K562 (cell line): ENCODE results near the gene TTC33. TPM values are rescaled to one million over a fixed set of nuclear protein-coding genes. Genes with fewer than 3 reads are reported as not detected.

Source experiments
- ATAC-seq: fragments of 200-7000 bp; cut with Tn5 transposase; 3 replicates; pipeline ENCODE4 v1.9.1; 2020; ENCODE audit warnings: moderate library complexity
- BruUV-seq: library from RNA; stranded (reverse); fragments of 400-500 nt; replicated peaks from 2 replicates; lab custom pipeline; 2021; lab: Mats Ljungman, UMichigan
- CTCF ChIA-PET: fragments of 300-600 bp; formaldehyde crosslinking; extraction: SDS; loops from one replicate; lab custom pipeline; 2021; ENCODE audit warnings: low intra/inter-chr PET ratio; lab: Yijun Ruan, JAX
- POLR2A ChIA-PET: fragments of 300-600, 350-650 bp; sonication (Branson Sonifier 250); formaldehyde crosslinking; extraction: SDS; loops from one replicate; lab custom pipeline; 2021; ENCODE audit warnings: antibody characterized with exemption, inconsistent platforms; lab: Yijun Ruan, JAX
- DNase-seq, 4 experiments: peaks; one replicate each; pipeline versions ENCODE4 v3.0.0 to v3.0.0-alpha.2; 2011 to 2018; ENCODE audit warnings: low spot score in 3 of 4, mixed read lengths in 3 of 4; ENCODE audit errors: extremely low read depth in 1 of 4
- FAIRE-seq: peaks from 2 replicates; lab custom pipeline; 2011; peaks lifted over from hg19 to GRCh38; lab: Jason Lieb, UNC
- H2AFZ ChIP-seq: 2 replicates; pipeline ENCODE4 v1.6.0; 2011; ENCODE audit warnings: low read depth, low read length, control low read depth, inconsistent platforms
- H3K27ac ChIP-seq: fragments of 200-600 bp; 3 replicates; pipeline ENCODE4 v1.8.0; 2011; ENCODE audit warnings: low read depth, mild to moderate bottlenecking, control low read depth, inconsistent platforms, low read length, moderate library complexity, mixed read lengths; ENCODE audit errors: extremely low read depth
- H3K27me3 ChIP-seq, 2 experiments: fragments of 300-600 bp in 1 of 2; 2 replicates in 1 of 2; 3 replicates in 1 of 2; pipeline versions ENCODE4 v1.6.0 to v1.8.0; 2011; ENCODE audit warnings: inconsistent platforms in 2 of 2, low read length in 2 of 2, mild to moderate bottlenecking in 1 of 2, mixed read lengths in 1 of 2, moderate library complexity in 1 of 2; ENCODE audit not compliant: control insufficient read depth in 2 of 2, insufficient read depth in 2 of 2
- H3K36me3 ChIP-seq: fragments of 300-600 bp; 3 replicates; pipeline ENCODE4 v1.8.0; 2011; ENCODE audit warnings: mild to moderate bottlenecking, low read length, inconsistent platforms; ENCODE audit not compliant: control insufficient read depth, insufficient read depth
- H3K4me1 ChIP-seq, 2 experiments: fragments of 200-600 bp in 1 of 2; replicated peaks in 1 of 2; 2 replicates in 1 of 2; 3 replicates in 1 of 2; pipeline versions ENCODE4 v1.5.1 to v1.8.0; 2011; ENCODE audit warnings: inconsistent platforms in 2 of 2, low read length in 2 of 2, mild to moderate bottlenecking in 1 of 2, mixed read lengths in 1 of 2, moderate library complexity in 1 of 2; ENCODE audit not compliant: control insufficient read depth in 2 of 2, insufficient read depth in 2 of 2
- H3K4me2 ChIP-seq: 2 replicates; pipeline ENCODE4 v1.6.1; 2011; ENCODE audit warnings: low read length, control low read depth, inconsistent platforms, mixed read lengths; ENCODE audit not compliant: insufficient read depth
- H3K4me3 ChIP-seq: fragments of 200-600 bp; sonication (generic), shearing (Covaris generic); 2 replicates; pipeline ENCODE4 v1.5.1; 2016; ENCODE audit warnings: control low read depth, inconsistent platforms
- H3K79me2 ChIP-seq: fragments of 200-600 bp; 3 replicates; pipeline ENCODE4 v1.8.0; 2011; ENCODE audit warnings: low read length, inconsistent platforms; ENCODE audit not compliant: control insufficient read depth, insufficient read depth
- H3K9ac ChIP-seq, 2 experiments: 2 replicates each; pipeline versions ENCODE4 v1.6.0 to v1.6.1; 2011; ENCODE audit warnings: low read depth in 2 of 2, low read length in 2 of 2, control low read depth in 1 of 2, inconsistent platforms in 1 of 2, mild to moderate bottlenecking in 1 of 2, mixed read lengths in 1 of 2; ENCODE audit not compliant: insufficient read depth in 1 of 2
- H3K9me1 ChIP-seq: one replicate; pipeline ENCODE4 v1.6.0; 2011; ENCODE audit warnings: inconsistent platforms, mild to moderate bottlenecking, low read length, moderate library complexity; ENCODE audit not compliant: control insufficient read depth, insufficient read depth
- H3K9me3 ChIP-seq: replicated peaks from 2 replicates; pipeline ENCODE4 v1.5.1; 2011; ENCODE audit warnings: low read depth, low read length, inconsistent platforms; ENCODE audit not compliant: control insufficient read depth, insufficient read depth
- H4K20me1 ChIP-seq: replicated peaks from 2 replicates; pipeline ENCODE4 v1.6.1; 2011; ENCODE audit warnings: low read length, inconsistent platforms, mixed read lengths; ENCODE audit not compliant: control insufficient read depth, insufficient read depth
- BMI1 ChIP-seq: fragments of 150-350 bp; IDR thresholded peaks from 2 replicates; pipeline ENCODE4 v1.6.1; 2014; ENCODE audit warnings: low read length
- CHD4 ChIP-seq: fragments of 200-600 bp; sonication (generic); IDR thresholded peaks from 3 replicates; pipeline ENCODE4 v1.6.1; 2012; ENCODE audit warnings: low read depth, mild to moderate bottlenecking, mixed read lengths, low read length, inconsistent platforms; ENCODE audit not compliant: insufficient read depth, insufficient replicate concordance, poor library complexity, severe bottlenecking
- PRDM10 ChIP-seq: fragments of 450-650 bp; IDR thresholded peaks from 2 replicates; pipeline ENCODE4 v1.6.1; 2018; ENCODE audit not compliant: partially characterized antibody
- WGBS: fragments of 100-300 bp; shearing (Covaris generic); methylation state at CpG from one replicate; pipeline ENCODE4 v1.1.6; 2016; ENCODE audit warnings: low coverage, mixed read lengths; ENCODE audit not compliant: insufficient coverage; ENCODE audit errors: missing lambda C conversion rate; 5-methylcytosine and 5-hydroxymethylcytosine counted together
- in situ Hi-C: fragments of 300-500 bp; cut with MboI; formaldehyde crosslinking; loops from 4 replicates; pipeline ENCODE4 v1.15.0; 2018; ENCODE audit warnings: inconsistent platforms, mixed read lengths
- intact Hi-C: fragments of 100-400 bp; cut with micrococcal nuclease; formaldehyde crosslinking; loops from 2 replicates; pipeline ENCODE4 v1.14.2; 2022
- polyA plus RNA-seq, 8 experiments: library from polyadenylated mRNA; depleted of rRNA in 4 of 8; stranded (reverse) in 5 of 8; unstranded in 3 of 8; fragments of >200 nt; fragmentation: Nextera tagmentation in 2 of 8; fragmentation: Illumina TruSeq in 1 of 8; extraction: Ambion mirVana in 2 of 8; extraction: Trizol in 1 of 8; gene quantifications; 2 replicates each; pipeline versions ENCODE4 v1.2.1 to v1.2.3, GENCODE V29; 2011 to 2014; ENCODE audit warnings: inconsistent platforms in 1 of 8, missing spikeins in 1 of 8
- total RNA-seq, 7 experiments: library from RNA; depleted of rRNA in 6 of 7; stranded (reverse); fragments of >200 nt in 6 of 7; fragmentation: Illumina TruSeq in 2 of 7; extraction: Trizol in 2 of 7; gene quantifications; 2 replicates each; pipeline versions ENCODE4 v1.2.1 to v1.2.3, GENCODE V29; 2011 to 2021; ENCODE audit warnings: low replicate concordance in 1 of 7

Gene TTC33
- total and polyA plus RNA-seq, 9 of the 15 experiments (the other 6 are each of a cell fraction or from before 2014, with no cell fraction given): 11.5 to 24.9 (median 21.1) TPM

DNA sequence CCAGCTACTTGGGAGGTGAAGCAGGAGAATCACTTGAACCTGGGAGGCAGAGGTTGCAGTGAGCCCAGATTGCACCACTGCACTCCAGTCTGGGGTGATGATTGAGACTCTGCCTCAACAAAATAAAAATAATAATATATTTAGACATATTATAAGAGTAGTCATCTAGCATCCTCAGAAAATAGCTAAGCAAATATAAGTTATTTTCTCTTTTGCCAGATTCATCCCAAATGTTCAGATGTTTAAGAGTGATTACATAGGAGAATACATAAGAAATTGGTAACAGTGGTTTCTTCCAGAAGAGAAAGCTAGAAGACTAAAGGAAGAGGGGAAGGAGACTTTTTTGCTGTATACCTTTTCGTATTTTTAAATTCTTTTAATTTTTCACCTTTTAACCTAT lies 22.4 kb upstream of the TTC33 start:
- ATAC-seq (no peak), FAIRE-seq (no peak), DNase-seq (no peak)
- Histone ChIP-seq H3K36me3 (peaks cover 42% of the 10 kb centered on the region), H3K9ac (no peak overlapping the region), H3K27me3 (no peaks in the 10 kb centered on the region), H3K4me3 (no peak overlapping the region), H3K27ac (no peak overlapping the region), H3K79me2 (peaks cover 63% of the 10 kb centered on the region), H3K4me1 (no peaks in the 10 kb centered on the region), H3K4me2 (no peak overlapping the region), H3K9me3 (no peaks in the 10 kb centered on the region), H4K20me1 (peaks cover 5% of the 10 kb centered on the region), H2AFZ (no peak overlapping the region), H3K9me1 (no peaks in the 10 kb centered on the region)
- no TSS peak for BruUV-seq
- intact Hi-C loops: no loop called here
- ChIA-PET POLR2A (interaction anchor here (1.0 kb wide), 1 partner anchor 75 kb away, joined by 3 read pairs; no protein-coding TSS in a partner anchor), CTCF (no interaction called here)
- TF ChIP-seq CHD4: no peak
- TF ChIP-seq BMI1: no peak
- TF ChIP-seq PRDM10: peak; percentile 55
- 95% methylated on average over 1 of the region's 1 CpG for whole genome bisulfite sequencing
- in situ Hi-C loops: no loop called here
